HepG2 (cell line): ENCODE results near the gene RPS19BP1. TPM values are rescaled to one million over a fixed set of nuclear protein-coding genes. Genes with fewer than 3 reads are reported as not detected.

Experiments used
- ARNT ChIP-seq: fragments of 450-650 bp; IDR thresholded peaks from 2 replicates; pipeline ENCODE4 v1.6.1; 2017
- CENPT ChIP-seq: sonication (generic); formaldehyde crosslinking; IDR thresholded peaks from 2 replicates; pipeline ENCODE4 v1.8.0; 2022; ENCODE audit warnings: low read depth, mild to moderate bottlenecking, moderate library complexity, missing genetic modification reagents
- DBP ChIP-seq: sonication (generic); formaldehyde crosslinking; IDR thresholded peaks from 2 replicates; pipeline ENCODE4 v1.4.0; 2020; ENCODE audit warnings: missing genetic modification reagents; ENCODE audit errors: not compliant biosample characterization
- GABPB1 ChIP-seq: IDR thresholded peaks from 2 replicates; pipeline ENCODE4 v1.6.1; 2016; ENCODE audit warnings: mild to moderate bottlenecking, missing genetic modification reagents, moderate library complexity, missing compliant biosample characterization
- HCFC1 ChIP-seq: fragments of 150-350 bp; IDR thresholded peaks from 2 replicates; pipeline ENCODE4 v1.6.1; 2014; ENCODE audit warnings: low read depth, low read length
- HNRNPLL ChIP-seq: fragments of 200-400 bp; formaldehyde crosslinking; IDR thresholded peaks from 2 replicates; pipeline ENCODE4 v1.6.1; 2017; ENCODE audit warnings: mild to moderate bottlenecking, low read depth, low read length; ENCODE audit not compliant: poor library complexity, severe bottlenecking
- IKZF1 ChIP-seq: fragments of 450-650 bp; IDR thresholded peaks from 2 replicates; pipeline ENCODE4 v1.7.1; 2016
- IRF9 ChIP-seq: sonication (generic); formaldehyde crosslinking; IDR thresholded peaks from 2 replicates; pipeline ENCODE4 v1.8.0; 2022; ENCODE audit warnings: missing genetic modification reagents, mild to moderate bottlenecking, borderline replicate concordance
- JDP2 ChIP-seq: sonication (generic); formaldehyde crosslinking; IDR thresholded peaks from 2 replicates; pipeline ENCODE4 v1.8.1; 2022; ENCODE audit warnings: missing genetic modification reagents, borderline replicate concordance
- KLF11 ChIP-seq: IDR thresholded peaks from 2 replicates; pipeline ENCODE4 v1.6.1; 2016; ENCODE audit warnings: missing compliant biosample characterization
- NCOA1 ChIP-seq: sonication (generic); formaldehyde crosslinking; IDR thresholded peaks from 2 replicates; pipeline ENCODE4 v1.9.0; 2021; ENCODE audit warnings: missing genetic modification reagents
- NFE2L2 ChIP-seq: fragments of 150-350 bp; IDR thresholded peaks from 2 replicates; pipeline ENCODE4 v1.6.1; 2014; ENCODE audit warnings: low read length
- NR2F1 ChIP-seq, 2 experiments: fragments of 450-650 bp in 1 of 2; formaldehyde crosslinking in 1 of 2; IDR thresholded peaks; 2 replicates each; pipeline versions ENCODE4 v1.5.0 to v1.6.1; 2016 to 2020; ENCODE audit warnings: mild to moderate bottlenecking in 1 of 2, missing compliant biosample characterization in 1 of 2, missing genetic modification reagents in 1 of 2, moderate library complexity in 1 of 2
- POLR2AphosphoS5 ChIP-seq: IDR thresholded peaks from 2 replicates; pipeline ENCODE4 v1.6.1; 2012; ENCODE audit warnings: low read depth, low read length
- RAD51 ChIP-seq: fragments of 450-650 bp; IDR thresholded peaks from 2 replicates; pipeline ENCODE4 v1.6.1; 2016; ENCODE audit warnings: borderline replicate concordance
- STAG1 ChIP-seq: sonication (generic); formaldehyde crosslinking; IDR thresholded peaks from 2 replicates; pipeline ENCODE4 v1.4.0; 2020; ENCODE audit warnings: missing genetic modification reagents
- TSC22D2 ChIP-seq: sonication (generic); formaldehyde crosslinking; IDR thresholded peaks from 2 replicates; pipeline ENCODE4 v1.5.1; 2020; ENCODE audit warnings: missing genetic modification reagents, mild to moderate bottlenecking, borderline replicate concordance
- U2AF1 ChIP-seq: fragments of 200-400 bp; formaldehyde crosslinking; optimal IDR thresholded peaks from 2 replicates; pipeline ENCODE3; 2017; ENCODE audit warnings: mild to moderate bottlenecking, low read depth, low read length
- ZGPAT ChIP-seq: IDR thresholded peaks from 2 replicates; pipeline ENCODE4 v1.6.1; 2016; ENCODE audit warnings: mild to moderate bottlenecking
- ZNF567 ChIP-seq: sonication (generic); formaldehyde crosslinking; IDR thresholded peaks from 2 replicates; pipeline ENCODE4 v1.8.1; 2023; ENCODE audit warnings: mild to moderate bottlenecking, missing genetic modification reagents, borderline replicate concordance
- ZNF597 ChIP-seq: sonication (generic); formaldehyde crosslinking; IDR thresholded peaks from 2 replicates; pipeline ENCODE4 v1.5.0; 2020; ENCODE audit warnings: missing genetic modification reagents
- ZNF780A ChIP-seq: sonication (generic); formaldehyde crosslinking; IDR thresholded peaks from 2 replicates; pipeline ENCODE4 v1.8.0; 2022; ENCODE audit warnings: mild to moderate bottlenecking, missing genetic modification reagents, moderate library complexity
- ZNF816 ChIP-seq: sonication (generic); formaldehyde crosslinking; IDR thresholded peaks from 2 replicates; pipeline ENCODE4 v1.8.0; 2022; ENCODE audit warnings: missing genetic modification reagents, mild to moderate bottlenecking, borderline replicate concordance
- ZSCAN31 ChIP-seq: sonication (generic); formaldehyde crosslinking; IDR thresholded peaks from 2 replicates; pipeline ENCODE4 v1.5.0; 2020; ENCODE audit warnings: low read depth, mild to moderate bottlenecking, missing genetic modification reagents
- polyA plus RNA-seq, 8 experiments: library from polyadenylated mRNA; depleted of rRNA in 3 of 8; stranded (reverse) in 7 of 8; unstranded in 1 of 8; fragments of >200 nt; fragmentation: Illumina TruSeq in 4 of 8; extraction: Trizol in 4 of 8; gene quantifications; 2 replicates each; pipeline versions ENCODE4 v1.2.1 to v1.2.3, GENCODE V29; 2011 to 2016; ENCODE audit warnings: low read depth in 4 of 8, missing spikeins in 1 of 8, mixed read lengths in 1 of 8; ENCODE audit not compliant: insufficient read depth in 1 of 8
- total RNA-seq, 5 experiments: library from RNA; depleted of rRNA; stranded (reverse); fragments of >200 nt; fragmentation: Illumina TruSeq; extraction: Trizol; gene quantifications; 2 replicates each; pipeline ENCODE4 v1.2.3, GENCODE V29; 2016; ENCODE audit warnings: low read depth in 1 of 5

RPS19BP1 gene
- total and polyA plus RNA-seq, 2 of the 13 experiments (the other 11 are each of a cell fraction or from before 2014, with no cell fraction given): 44.3 to 81.3 TPM

- TF ChIP-seq GABPB1 (CRISPR knock-in tag) (peak; percentile 94), STAG1 (peak; percentile 16; the same call in 1 of the 2 replicates), HCFC1 (no peak), NCOA1 (CRISPR knock-in tag) (no peak), NR2F1 (CRISPR knock-in tag; IDR thresholded peaks at IDR 0.05) (no peak; a peak in 1 of 4 replicates), NFE2L2 (no peak), ZNF567 (CRISPR knock-in tag) (peak; percentile 96), ZSCAN31 (peak; percentile 84; the same call in 1 of the 2 replicates), IKZF1 (no peak), ZNF597 (CRISPR knock-in tag) (no peak), KLF11 (CRISPR knock-in tag) (no peak; the same call in 1 of the 2 replicates), DBP (CRISPR knock-in tag) (peak; percentile 43), JDP2 (CRISPR knock-in tag) (peak; percentile 38; the same call in 1 of the 2 replicates), TSC22D2 (CRISPR knock-in tag) (peak; percentile 73; the same call in 1 of the 2 replicates), POLR2AphosphoS5 (peak; percentile 99), HNRNPLL (peak; percentile 63), ZNF780A (CRISPR knock-in tag) (peak; percentile 91), CENPT (CRISPR knock-in tag) (no peak), ARNT (no peak), ZGPAT (CRISPR knock-in tag) (peak; percentile 58), U2AF1 (no peak), ZNF816 (CRISPR knock-in tag) (no peak), RAD51 (peak; percentile 95), IRF9 (CRISPR knock-in tag) (0 out of 2 replicates have a peak, but pooled peaks have one; percentile 19)
Measured at GRCh38 chr22:39520226-39521105, 12.1 kb downstream of the RPS19BP1 start, which contains the start of gene ATF4 (continued).
